Spleen (tissue), 7 donors: ENCODE data around the gene MLLT11.

Source experiments
- CTCF ChIP-seq, 11 experiments: fragments of 200-600 bp in 7 of 11; fragments of 450-650 bp in 4 of 11; sonication (generic) in 4 of 11; IDR thresholded peaks in 8 of 11; conservative IDR thresholded peaks in 3 of 11; 1 replicate in 7 of 11; 2 replicates in 4 of 11; pipeline versions ENCODE4 v1.4.0 to v1.8.0; 2016 to 2021; ENCODE audit warnings: antibody characterized with exemption in 11 of 11, inconsistent platforms in 4 of 11, mild to moderate bottlenecking in 1 of 11
- POLR2AphosphoS5 ChIP-seq, 3 donors: sonication (generic); formaldehyde crosslinking; IDR thresholded peaks; one replicate each; pipeline ENCODE4 v1.5.1; 2017; ENCODE audit warnings: antibody characterized with exemption in 3 of 3
- donor health status: DM: no; HTN: no; CAD: no; lungs with moderate emphysema.
- donor health status: DM: no; HTN: no; CAD: no.
- donor health status: DM: no; HTN: no; CAD: no.

- no peak for TF ChIP-seq CTCF (IDR thresholded peaks at IDR 0.05 in 8 of 11, conservative IDR thresholded peaks at IDR 0.05 in 3 of 11)
- peak in 1 of 3 donors; percentile 13 for TF ChIP-seq POLR2AphosphoS5 (IDR thresholded peaks at IDR 0.05)
Measured at GRCh38 chr1:151012684-151013471, 47.3 kb upstream of the MLLT11 start.
